Glutamatergic neuron (in vitro differentiated cells): Measurements from ENCODE around the gene LBH. TPM values are rescaled to one million over a fixed set of nuclear protein-coding genes. Genes with fewer than 3 reads are reported as not detected.

Source experiments
- DNase-seq: peaks from one replicate; pipeline ENCODE4 v3.0.0; 2022
- H3K27ac Mint-ChIP-seq: one replicate; pipeline ENCODE4 v1.8.0; 2020; ENCODE audit warnings: mild to moderate bottlenecking, mixed read lengths, inconsistent platforms; ENCODE audit not compliant: unreplicated experiment
- H3K27me3 Mint-ChIP-seq: one replicate; pipeline ENCODE4 v1.8.0; 2020; ENCODE audit warnings: mild to moderate bottlenecking, moderate library complexity, mixed read lengths, inconsistent platforms; ENCODE audit not compliant: unreplicated experiment
- H3K36me3 Mint-ChIP-seq: one replicate; pipeline ENCODE4 v1.8.0; 2020; ENCODE audit warnings: mild to moderate bottlenecking, mixed read lengths, inconsistent platforms; ENCODE audit not compliant: unreplicated experiment
- H3K4me1 Mint-ChIP-seq: one replicate; pipeline ENCODE4 v1.8.0; 2020; ENCODE audit warnings: mild to moderate bottlenecking, low read depth, mixed read lengths, inconsistent platforms; ENCODE audit not compliant: unreplicated experiment
- H3K4me3 Mint-ChIP-seq: one replicate; pipeline ENCODE4 v1.8.0; 2020; ENCODE audit warnings: mild to moderate bottlenecking, mixed read lengths, inconsistent platforms; ENCODE audit not compliant: unreplicated experiment
- H3K9me3 Mint-ChIP-seq: one replicate; pipeline ENCODE4 v1.8.0; 2020; ENCODE audit warnings: mild to moderate bottlenecking, moderate library complexity, mixed read lengths, inconsistent platforms; ENCODE audit not compliant: unreplicated experiment
- CTCF ChIP-seq: fragments of 200-600 bp; sonication (generic); IDR thresholded peaks from one replicate; pipeline ENCODE4 v1.5.0; 2021; ENCODE audit not compliant: partially characterized antibody, unreplicated experiment
- total RNA-seq: library from RNA; stranded (reverse); fragmentation: NEBNext Ultra II Directional; extraction: Animal tissue kit (Norgen Biotek cat#: 25700); gene quantifications from one replicate; pipeline ENCODE4 v1.2.1, GENCODE V29; 2021; ENCODE audit not compliant: unreplicated experiment

Gene LBH
- total RNA-seq, 1 donor from 2014 or later, result 112 TPM

- Mint-ChIP-seq H3K4me3 (no peak overlapping the region), H3K27me3 (peaks cover 4% of the 10 kb centered on the region), H3K4me1 (no peaks in the 10 kb centered on the region), H3K36me3 (no peaks in the 10 kb centered on the region), H3K27ac (no peak overlapping the region), H3K9me3 (no peaks in the 10 kb centered on the region)
- no peak for DNase-seq
- no peak for TF ChIP-seq CTCF
These were observed 11.2 kb upstream of the LBH start for GRCh38 chr2:30219886-30220875.

GRCh38 chr2:30221531-30221930 lies 9.8 kb upstream of the LBH start:
- H3K4me3 Mint-ChIP-seq, result no peak overlapping the region
- DNase-seq, result no peak
- H3K27ac Mint-ChIP-seq, result no peak overlapping the region
- no peak for TF ChIP-seq CTCF
- H3K36me3 Mint-ChIP-seq, result no peaks in the 10 kb centered on the region
- H3K4me1 Mint-ChIP-seq, result no peaks in the 10 kb centered on the region
- H3K27me3 Mint-ChIP-seq, result peaks cover 4% of the 10 kb centered on the region
- peaks cover 2% of the 10 kb centered on the region for H3K9me3 Mint-ChIP-seq

- H3K4me1 Mint-ChIP-seq, result no peaks in the 10 kb centered on the region
- H3K27ac Mint-ChIP-seq, result no peak overlapping the region
- DNase-seq, result no peak
- H3K4me3 Mint-ChIP-seq, result no peak overlapping the region
- H3K9me3 Mint-ChIP-seq, result peaks cover 2% of the 10 kb centered on the region
- peaks cover 4% of the 10 kb centered on the region for H3K27me3 Mint-ChIP-seq
- TF ChIP-seq CTCF, result no peak
- H3K36me3 Mint-ChIP-seq, result no peaks in the 10 kb centered on the region
These were observed 9.3 kb upstream of the LBH start for GRCh38 chr2:30222031-30222430.

DNA sequence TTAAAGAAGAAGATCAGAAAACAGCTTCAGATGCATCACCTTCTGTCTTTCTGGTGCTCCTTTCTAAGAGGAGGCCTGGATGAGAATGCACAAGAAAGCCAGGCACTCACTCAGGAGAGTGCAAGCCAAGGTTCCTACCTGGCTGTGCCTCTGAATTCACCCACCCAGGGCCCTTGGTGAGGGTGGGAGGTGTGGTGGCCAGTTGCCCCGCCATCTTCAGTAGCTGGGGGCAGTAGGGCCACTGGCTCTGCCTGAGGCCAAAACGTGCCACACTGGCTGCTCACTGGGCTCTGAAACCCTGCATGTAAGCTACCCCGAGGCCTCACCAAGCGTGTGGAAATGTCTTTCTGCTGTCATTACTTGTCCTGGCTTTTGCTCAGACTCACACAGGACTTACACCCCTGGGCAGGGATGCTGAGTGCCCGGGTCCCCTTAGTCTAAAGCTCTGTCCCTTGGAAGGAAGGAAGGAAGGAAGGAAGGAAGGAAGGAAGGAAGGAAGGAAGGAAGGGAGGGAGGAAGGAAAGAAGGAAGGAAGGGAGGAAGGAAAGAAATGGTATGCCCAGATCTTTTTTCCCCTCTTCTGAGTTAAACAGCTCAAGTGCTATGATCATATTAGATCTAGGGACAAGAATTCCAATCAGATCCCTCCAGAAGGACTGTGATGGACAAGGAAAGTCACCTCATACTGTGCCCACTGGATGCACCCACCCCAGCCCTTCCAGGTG lies 8.5 kb upstream of the LBH start:
- H3K27ac Mint-ChIP-seq, result no peak overlapping the region
- H3K27me3 Mint-ChIP-seq, result peaks cover 4% of the 10 kb centered on the region
- H3K36me3 Mint-ChIP-seq, result no peaks in the 10 kb centered on the region
- H3K4me3 Mint-ChIP-seq, result no peak overlapping the region
- H3K9me3 Mint-ChIP-seq, result peaks cover 2% of the 10 kb centered on the region
- no peaks in the 10 kb centered on the region for H3K4me1 Mint-ChIP-seq
- TF ChIP-seq CTCF, result no peak
- DNase-seq, result no peak
